Measurements from ENCODE around the gene ORAI2. TPM values are rescaled to one million over a fixed set of nuclear protein-coding genes. Genes with fewer than 3 reads are reported as not detected.

ORAI2 gene
- total and polyA plus RNA-seq, 2 of the 8 experiments (the other 6 are each of a cell fraction or from before 2014, with no cell fraction given), result 20.7 to 35.2 TPM

- TF ChIP-seq, protein P1, sequence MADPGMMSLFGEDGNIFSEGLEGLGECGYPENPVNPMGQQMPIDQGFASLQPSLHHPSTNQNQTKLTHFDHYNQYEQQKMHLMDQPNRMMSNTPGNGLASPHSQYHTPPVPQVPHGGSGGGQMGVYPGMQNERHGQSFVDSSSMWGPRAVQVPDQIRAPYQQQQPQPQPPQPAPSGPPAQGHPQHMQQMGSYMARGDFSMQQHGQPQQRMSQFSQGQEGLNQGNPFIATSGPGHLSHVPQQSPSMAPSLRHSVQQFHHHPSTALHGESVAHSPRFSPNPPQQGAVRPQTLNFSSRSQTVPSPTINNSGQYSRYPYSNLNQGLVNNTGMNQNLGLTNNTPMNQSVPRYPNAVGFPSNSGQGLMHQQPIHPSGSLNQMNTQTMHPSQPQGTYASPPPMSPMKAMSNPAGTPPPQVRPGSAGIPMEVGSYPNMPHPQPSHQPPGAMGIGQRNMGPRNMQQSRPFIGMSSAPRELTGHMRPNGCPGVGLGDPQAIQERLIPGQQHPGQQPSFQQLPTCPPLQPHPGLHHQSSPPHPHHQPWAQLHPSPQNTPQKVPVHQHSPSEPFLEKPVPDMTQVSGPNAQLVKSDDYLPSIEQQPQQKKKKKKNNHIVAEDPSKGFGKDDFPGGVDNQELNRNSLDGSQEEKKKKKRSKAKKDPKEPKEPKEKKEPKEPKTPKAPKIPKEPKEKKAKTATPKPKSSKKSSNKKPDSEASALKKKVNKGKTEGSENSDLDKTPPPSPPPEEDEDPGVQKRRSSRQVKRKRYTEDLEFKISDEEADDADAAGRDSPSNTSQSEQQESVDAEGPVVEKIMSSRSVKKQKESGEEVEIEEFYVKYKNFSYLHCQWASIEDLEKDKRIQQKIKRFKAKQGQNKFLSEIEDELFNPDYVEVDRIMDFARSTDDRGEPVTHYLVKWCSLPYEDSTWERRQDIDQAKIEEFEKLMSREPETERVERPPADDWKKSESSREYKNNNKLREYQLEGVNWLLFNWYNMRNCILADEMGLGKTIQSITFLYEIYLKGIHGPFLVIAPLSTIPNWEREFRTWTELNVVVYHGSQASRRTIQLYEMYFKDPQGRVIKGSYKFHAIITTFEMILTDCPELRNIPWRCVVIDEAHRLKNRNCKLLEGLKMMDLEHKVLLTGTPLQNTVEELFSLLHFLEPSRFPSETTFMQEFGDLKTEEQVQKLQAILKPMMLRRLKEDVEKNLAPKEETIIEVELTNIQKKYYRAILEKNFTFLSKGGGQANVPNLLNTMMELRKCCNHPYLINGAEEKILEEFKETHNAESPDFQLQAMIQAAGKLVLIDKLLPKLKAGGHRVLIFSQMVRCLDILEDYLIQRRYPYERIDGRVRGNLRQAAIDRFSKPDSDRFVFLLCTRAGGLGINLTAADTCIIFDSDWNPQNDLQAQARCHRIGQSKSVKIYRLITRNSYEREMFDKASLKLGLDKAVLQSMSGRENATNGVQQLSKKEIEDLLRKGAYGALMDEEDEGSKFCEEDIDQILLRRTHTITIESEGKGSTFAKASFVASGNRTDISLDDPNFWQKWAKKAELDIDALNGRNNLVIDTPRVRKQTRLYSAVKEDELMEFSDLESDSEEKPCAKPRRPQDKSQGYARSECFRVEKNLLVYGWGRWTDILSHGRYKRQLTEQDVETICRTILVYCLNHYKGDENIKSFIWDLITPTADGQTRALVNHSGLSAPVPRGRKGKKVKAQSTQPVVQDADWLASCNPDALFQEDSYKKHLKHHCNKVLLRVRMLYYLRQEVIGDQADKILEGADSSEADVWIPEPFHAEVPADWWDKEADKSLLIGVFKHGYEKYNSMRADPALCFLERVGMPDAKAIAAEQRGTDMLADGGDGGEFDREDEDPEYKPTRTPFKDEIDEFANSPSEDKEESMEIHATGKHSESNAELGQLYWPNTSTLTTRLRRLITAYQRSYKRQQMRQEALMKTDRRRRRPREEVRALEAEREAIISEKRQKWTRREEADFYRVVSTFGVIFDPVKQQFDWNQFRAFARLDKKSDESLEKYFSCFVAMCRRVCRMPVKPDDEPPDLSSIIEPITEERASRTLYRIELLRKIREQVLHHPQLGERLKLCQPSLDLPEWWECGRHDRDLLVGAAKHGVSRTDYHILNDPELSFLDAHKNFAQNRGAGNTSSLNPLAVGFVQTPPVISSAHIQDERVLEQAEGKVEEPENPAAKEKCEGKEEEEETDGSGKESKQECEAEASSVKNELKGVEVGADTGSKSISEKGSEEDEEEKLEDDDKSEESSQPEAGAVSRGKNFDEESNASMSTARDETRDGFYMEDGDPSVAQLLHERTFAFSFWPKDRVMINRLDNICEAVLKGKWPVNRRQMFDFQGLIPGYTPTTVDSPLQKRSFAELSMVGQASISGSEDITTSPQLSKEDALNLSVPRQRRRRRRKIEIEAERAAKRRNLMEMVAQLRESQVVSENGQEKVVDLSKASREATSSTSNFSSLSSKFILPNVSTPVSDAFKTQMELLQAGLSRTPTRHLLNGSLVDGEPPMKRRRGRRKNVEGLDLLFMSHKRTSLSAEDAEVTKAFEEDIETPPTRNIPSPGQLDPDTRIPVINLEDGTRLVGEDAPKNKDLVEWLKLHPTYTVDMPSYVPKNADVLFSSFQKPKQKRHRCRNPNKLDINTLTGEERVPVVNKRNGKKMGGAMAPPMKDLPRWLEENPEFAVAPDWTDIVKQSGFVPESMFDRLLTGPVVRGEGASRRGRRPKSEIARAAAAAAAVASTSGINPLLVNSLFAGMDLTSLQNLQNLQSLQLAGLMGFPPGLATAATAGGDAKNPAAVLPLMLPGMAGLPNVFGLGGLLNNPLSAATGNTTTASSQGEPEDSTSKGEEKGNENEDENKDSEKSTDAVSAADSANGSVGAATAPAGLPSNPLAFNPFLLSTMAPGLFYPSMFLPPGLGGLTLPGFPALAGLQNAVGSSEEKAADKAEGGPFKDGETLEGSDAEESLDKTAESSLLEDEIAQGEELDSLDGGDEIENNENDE (IDR thresholded peaks at IDR 0.05; ENCODE audit: insufficient replicate concordance, low read length), result no peak
- TF ChIP-seq SIRT6 (IDR thresholded peaks at IDR 0.05; ENCODE audit: low read length) (no peak), RAD21 (IDR thresholded peaks at IDR 0.05 in 1 of 2, conservative IDR thresholded peaks at IDR 0.05 in 1 of 2; ENCODE audit: low read depth in 2 of 2, low read length in 2 of 2) (no peak)
Measured at GRCh38 chr7:102447311-102447710, 13.9 kb downstream of the ORAI2 start (continued).
